Measurements from ENCODE around the gene ADGRG7. TPM values are rescaled to one million over a fixed set of nuclear protein-coding genes. Genes with fewer than 3 reads are reported as not detected.

ADGRG7 gene
- total and polyA plus RNA-seq, 2 of the 13 experiments (the other 11 are each of a cell fraction or from before 2014, with no cell fraction given) = not detected

- TF ChIP-seq CENPBD1 (CRISPR knock-in tag; IDR thresholded peaks at IDR 0.05; ENCODE audit: borderline replicate concordance, low read depth) = no peak
- peak; percentile 12; the same call in 1 of the 2 replicates for TF ChIP-seq HOXA5 (CRISPR knock-in tag; IDR thresholded peaks at IDR 0.05)
- TF ChIP-seq THAP8 (CRISPR knock-in tag; IDR thresholded peaks at IDR 0.05; ENCODE audit: borderline replicate concordance) = no peak; the same call in 1 of the 2 replicates
- TF ChIP-seq ZNF776 (CRISPR knock-in tag; IDR thresholded peaks at IDR 0.05) = peak; percentile 89
- TF ChIP-seq TEAD3 (CRISPR knock-in tag; optimal IDR thresholded peaks at IDR 0.05; ENCODE audit: borderline replicate concordance) = peak; percentile 67
- TF ChIP-seq ZNF367 (CRISPR knock-in tag; IDR thresholded peaks at IDR 0.05; ENCODE audit: borderline replicate concordance) = no peak
- no peak for TF ChIP-seq PRDM15 (CRISPR knock-in tag; IDR thresholded peaks at IDR 0.05)
- TF ChIP-seq ZNF350 (CRISPR knock-in tag; IDR thresholded peaks at IDR 0.05; ENCODE audit: borderline replicate concordance, low read depth) = peak; percentile 47; the same call in 1 of the 2 replicates
- peak; percentile 75; the same call in 1 of the 2 replicates for TF ChIP-seq ZNF329 (CRISPR knock-in tag; IDR thresholded peaks at IDR 0.05; ENCODE audit: low read depth)
- no peak for TF ChIP-seq TERF1 (CRISPR knock-in tag; IDR thresholded peaks at IDR 0.05)
- TF ChIP-seq TBX2 (CRISPR knock-in tag; IDR thresholded peaks at IDR 0.05; ENCODE audit: borderline replicate concordance) = peak; percentile 46; the same call in 1 of the 2 replicates
- TF ChIP-seq FOXO4 (CRISPR knock-in tag; conservative IDR thresholded peaks at IDR 0.05) = no peak
- no peak for TF ChIP-seq E2F1 (CRISPR knock-in tag; IDR thresholded peaks at IDR 0.05)
- no peak for TF ChIP-seq U2AF2 (IDR thresholded peaks at IDR 0.05; ENCODE audit: low read depth, low read length)
- no peak for TF ChIP-seq ZC3H4 (CRISPR knock-in tag; IDR thresholded peaks at IDR 0.05; ENCODE audit: borderline replicate concordance)
- 0 out of 2 replicates have a peak, but pooled peaks have one; percentile 17 for TF ChIP-seq SMAD1 (CRISPR knock-in tag; IDR thresholded peaks at IDR 0.05; ENCODE audit: borderline replicate concordance, low read depth)
- TF ChIP-seq AGO1 (IDR thresholded peaks at IDR 0.05; ENCODE audit: low read depth, low read length, poor library complexity, severe bottlenecking) = peak; percentile 52
- no peak for TF ChIP-seq CENPX (CRISPR knock-in tag; IDR thresholded peaks at IDR 0.05)
- TF ChIP-seq ZFYVE20 (CRISPR knock-in tag; IDR thresholded peaks at IDR 0.05; ENCODE audit: borderline replicate concordance, low read depth) = 0 out of 2 replicates have a peak, but pooled peaks have one; percentile 58
Observed at GRCh38 chr3:100708989-100709841, 99.8 kb downstream of the ADGRG7 start, which contains the start of gene TFG (continued).
